Ascending aorta (tissue), 2 donors: ENCODE measurements around the gene LTBP1. TPM values are rescaled to one million over a fixed set of nuclear protein-coding genes. Genes with fewer than 3 reads are reported as not detected.

Experiments used
- DNase-seq, 2 donors: peaks; one replicate each; pipeline ENCODE4 v3.0.0-alpha.2; 2019; ENCODE audit warnings: low spot score in 2 of 2
- H3K27ac ChIP-seq, 2 donors: fragments of 200-600 bp; sonication (generic); one replicate each; pipeline ENCODE4 v1.5.1; 2016 to 2017; ENCODE audit warnings: mild to moderate bottlenecking in 1 of 2
- H3K27me3 ChIP-seq: fragments of 200-600 bp; sonication (generic); one replicate; pipeline ENCODE4 v1.5.1; 2017
- H3K36me3 ChIP-seq, 2 donors: fragments of 200-600 bp; sonication (generic); one replicate each; pipeline ENCODE4 v1.5.1; 2016
- H3K4me1 ChIP-seq, 2 donors: fragments of 200-600 bp; sonication (generic); one replicate each; pipeline ENCODE4 v1.5.1; 2016 to 2017; ENCODE audit warnings: mild to moderate bottlenecking in 1 of 2
- H3K4me3 ChIP-seq, 2 donors: fragments of 200-600 bp; sonication (generic); one replicate each; pipeline ENCODE4 v1.5.1; 2016 to 2017; ENCODE audit warnings: mild to moderate bottlenecking in 1 of 2
- H3K9me3 ChIP-seq, 2 donors: fragments of 200-600 bp; sonication (generic); one replicate each; pipeline ENCODE4 v1.5.1; 2016
- CTCF ChIP-seq, 3 experiments: fragments of 200-600 bp in 2 of 3; fragments of 450-650 bp in 1 of 3; sonication (generic) in 2 of 3; IDR thresholded peaks; one replicate each; pipeline ENCODE4 v1.5.1; 2016 to 2019; ENCODE audit warnings: antibody characterized with exemption in 3 of 3, mild to moderate bottlenecking in 1 of 3, moderate library complexity in 1 of 3
- intact Hi-C: fragments of 100-400 bp; cut with DNase I; formaldehyde crosslinking; loops from one replicate; pipeline ENCODE4 v1.15.1; 2023
- total RNA-seq: library from RNA; depleted of rRNA; stranded (reverse); fragments of >200 nt; gene quantifications from one replicate; pipeline ENCODE4 v1.1.0, GENCODE V29; 2016

The LTBP1 gene
- total RNA-seq, 1 donor from 2014 or later = 295 TPM

GRCh38 chr2:32930436-32930835 is 16.3 kb upstream of the LTBP1 start:
- intact Hi-C loops = no loop called here
- H3K9me3 ChIP-seq = no peaks in the 10 kb centered on the region
- H3K36me3 ChIP-seq = no peaks in the 10 kb centered on the region
- H3K27ac ChIP-seq = no peak overlapping the region
- H3K4me3 ChIP-seq = no peak overlapping the region
- H3K27me3 ChIP-seq = no peaks in the 10 kb centered on the region
- no peak for DNase-seq
- H3K4me1 ChIP-seq = no peaks in the 10 kb centered on the region
- no peak for TF ChIP-seq CTCF (IDR thresholded peaks at IDR 0.05)

GRCh38 chr2:32931519-32931918 is 15.2 kb upstream of the LTBP1 start:
- no peaks in the 10 kb centered on the region for H3K9me3 ChIP-seq
- intact Hi-C loops = no loop called here
- H3K4me1 ChIP-seq = no peaks in the 10 kb centered on the region
- no peak overlapping the region for H3K4me3 ChIP-seq
- no peak for DNase-seq
- no peaks in the 10 kb centered on the region for H3K36me3 ChIP-seq
- TF ChIP-seq CTCF (IDR thresholded peaks at IDR 0.05) = no peak
- H3K27me3 ChIP-seq = no peaks in the 10 kb centered on the region
- H3K27ac ChIP-seq = no peak overlapping the region

GRCh38 chr2:32931945-32932709 is 14.6 kb upstream of the LTBP1 start:
- no peak for DNase-seq

GRCh38 chr2:32932825-32933755 is 13.7 kb upstream of the LTBP1 start:
- H3K27ac ChIP-seq = no peak overlapping the region
- TF ChIP-seq CTCF (IDR thresholded peaks at IDR 0.05) = no peak
- H3K9me3 ChIP-seq = no peaks in the 10 kb centered on the region
- H3K36me3 ChIP-seq = no peaks in the 10 kb centered on the region
- no peak overlapping the region for H3K4me3 ChIP-seq
- no peaks in the 10 kb centered on the region for H3K4me1 ChIP-seq
- intact Hi-C loops = no loop called here
- DNase-seq = no peak
- H3K27me3 ChIP-seq = no peaks in the 10 kb centered on the region

More at GRCh38 chr2:32931945-32932709, 14.6 kb upstream of the LTBP1 start:
- no peaks in the 10 kb centered on the region for H3K4me1 ChIP-seq
- H3K9me3 ChIP-seq = no peaks in the 10 kb centered on the region
- intact Hi-C loops = no loop called here
- H3K4me3 ChIP-seq = no peak overlapping the region
- no peak overlapping the region for H3K27ac ChIP-seq
- no peaks in the 10 kb centered on the region for H3K27me3 ChIP-seq
- TF ChIP-seq CTCF (IDR thresholded peaks at IDR 0.05) = no peak
- no peaks in the 10 kb centered on the region for H3K36me3 ChIP-seq

- intact Hi-C loops = no loop called here
Observed at GRCh38 chr2:32933756-32934095, 13.0 kb upstream of the LTBP1 start.

More at GRCh38 chr2:32933756-32934095, 13.0 kb upstream of the LTBP1 start:
- no peaks in the 10 kb centered on the region for H3K9me3 ChIP-seq
- TF ChIP-seq CTCF (IDR thresholded peaks at IDR 0.05) = no peak
- no peak overlapping the region for H3K4me3 ChIP-seq
- DNase-seq = no peak
- H3K4me1 ChIP-seq = no peaks in the 10 kb centered on the region
- no peak overlapping the region for H3K27ac ChIP-seq
- no peaks in the 10 kb centered on the region for H3K27me3 ChIP-seq
- no peaks in the 10 kb centered on the region for H3K36me3 ChIP-seq
